Activated CD4-positive, alpha-beta T cell treated with anti-CD3 and anti-CD28 coated beads for 36 hours (primary cell): Measurements from ENCODE around the gene MOCOS. TPM values are rescaled to one million over a fixed set of nuclear protein-coding genes. Genes with fewer than 3 reads are reported as not detected.

ENCODE experiments used
- ATAC-seq: fragments of 200-7000 bp; cut with Tn5 transposase; one replicate; pipeline ENCODE4 v1.10.0; 2021; ENCODE audit warnings: mild to moderate bottlenecking, moderate library complexity
- CTCF ChIA-PET: fragments of 350-600 bp; sonication (Branson Sonifier 250); formaldehyde crosslinking; loops from one replicate; lab custom pipeline; 2021; ENCODE audit warnings: antibody characterized with exemption; lab: Charles Lee
- POLR2A ChIA-PET: fragments of 350-600 bp; sonication (Branson Sonifier 250); formaldehyde crosslinking; loops from one replicate; lab custom pipeline; 2021; ENCODE audit warnings: antibody characterized with exemption, inconsistent platforms; lab: Charles Lee
- DNase-seq: peaks from one replicate; pipeline ENCODE4 v3.0.0-alpha.2; 2020
- H3K27ac Mint-ChIP-seq: one replicate; pipeline ENCODE4 v1.8.0; 2021; ENCODE audit warnings: mixed read lengths
- H3K27me3 Mint-ChIP-seq: one replicate; pipeline ENCODE4 v1.8.0; 2021; ENCODE audit warnings: mixed read lengths
- H3K36me3 Mint-ChIP-seq: one replicate; pipeline ENCODE4 v1.8.0; 2021; ENCODE audit warnings: low read depth, mixed read lengths
- H3K4me1 Mint-ChIP-seq: one replicate; pipeline ENCODE4 v1.8.0; 2021; ENCODE audit warnings: mixed read lengths
- H3K4me3 Mint-ChIP-seq: one replicate; pipeline ENCODE4 v1.8.0; 2021; ENCODE audit warnings: mild to moderate bottlenecking, moderate library complexity, mixed read lengths
- H3K9me3 Mint-ChIP-seq: one replicate; pipeline ENCODE4 v1.8.0; 2021; ENCODE audit warnings: low read depth, mixed read lengths
- intact Hi-C, 2 experiments: fragments of 100-400 bp; cut with DNase I in 1 of 2; cut with micrococcal nuclease in 1 of 2; formaldehyde crosslinking; loops; one replicate each; pipeline versions ENCODE4 v1.14.2 to v1.15.1; 2022 to 2024; cut with DNase I, micrococcal nuclease
- total RNA-seq, 2 experiments: library from RNA; stranded (reverse); gene quantifications; one replicate each; pipeline ENCODE4 v1.2.3, GENCODE V29; 2021

Gene MOCOS
- total RNA-seq, 2 experiments from 2014 or later: 0.07 to 0.11 TPM

- H3K36me3 Mint-ChIP-seq: no peaks in the 10 kb centered on the region
- no peaks in the 10 kb centered on the region for H3K9me3 Mint-ChIP-seq
- ATAC-seq (no peak), DNase-seq (no peak)
- H3K4me3 Mint-ChIP-seq: no peak overlapping the region
- POLR2A ChIA-PET: no interaction called here
- H3K27ac Mint-ChIP-seq: no peak overlapping the region
- intact Hi-C loops: no loop called here
- H3K27me3 Mint-ChIP-seq: peaks cover 12% of the 10 kb centered on the region
- no peaks in the 10 kb centered on the region for H3K4me1 Mint-ChIP-seq
- CTCF ChIA-PET: interaction anchor here (2.3 kb wide), 1 partner anchor 10 kb away, joined by 6 read pairs; no protein-coding TSS in a partner anchor
Measured at GRCh38 chr18:36274083-36274715, 86.9 kb downstream of the MOCOS start.

GRCh38 chr18:36275561-36275960 is 88.3 kb downstream of the MOCOS start:
- Mint-ChIP-seq H3K9me3 (no peaks in the 10 kb centered on the region), H3K27me3 (peaks cover 12% of the 10 kb centered on the region), H3K36me3 (no peaks in the 10 kb centered on the region), H3K4me1 (no peaks in the 10 kb centered on the region), H3K4me3 (no peak overlapping the region), H3K27ac (no peak overlapping the region)
- DNase-seq (no peak), ATAC-seq (no peak)
- CTCF ChIA-PET: interaction anchor here (1.1 kb wide), 1 partner anchor 192 kb away, joined by 3 read pairs; no protein-coding TSS in a partner anchor
- intact Hi-C loops: no loop called here
- POLR2A ChIA-PET: no interaction called here

- Mint-ChIP-seq H3K27me3 (peaks cover 21% of the 10 kb centered on the region), H3K9me3 (no peaks in the 10 kb centered on the region), H3K4me3 (no peak overlapping the region), H3K27ac (no peak overlapping the region), H3K36me3 (no peaks in the 10 kb centered on the region), H3K4me1 (no peaks in the 10 kb centered on the region)
- ATAC-seq (no peak), DNase-seq (no peak)
- CTCF ChIA-PET: interaction anchor here (0.8 to 3.6 kb wide), 5 partner anchors 9 to 259 kb away, joined by 3 to 17 read pairs (median 4); no protein-coding TSS in a partner anchor
- intact Hi-C loops: no loop called here
- POLR2A ChIA-PET: no interaction called here
Measured at GRCh38 chr18:36279001-36279400, 91.7 kb downstream of the MOCOS start.

- ChIA-PET CTCF (interaction anchor here (0.5 to 4.0 kb wide), 8 partner anchors 10 to 1130 kb away, joined by 3 to 28 read pairs (median 3); no protein-coding TSS in a partner anchor), POLR2A (interaction anchor here (0.7 kb wide), 1 partner anchor 84 kb away, joined by 4 read pairs; no protein-coding TSS in a partner anchor)
- no peaks in the 10 kb centered on the region for H3K36me3 Mint-ChIP-seq
- no peak overlapping the region for H3K4me3 Mint-ChIP-seq
- H3K9me3 Mint-ChIP-seq: no peaks in the 10 kb centered on the region
- peaks cover 20% of the 10 kb centered on the region for H3K27me3 Mint-ChIP-seq
- DNase-seq: no peak
- peaks cover 2% of the 10 kb centered on the region for H3K4me1 Mint-ChIP-seq
- no peak overlapping the region for H3K27ac Mint-ChIP-seq
- ATAC-seq: no peak
- intact Hi-C loops: loop anchor here in 1 of 2 experiments (5.0 to 10.0 kb wide), 3 partner anchors 95 to 877 kb away; partner anchors contain the start of gene MOCOS
Measured at GRCh38 chr18:36281936-36282335, 94.6 kb downstream of the MOCOS start.

GRCh38 chr18:36283448-36283847 is 96.2 kb downstream of the MOCOS start:
- Mint-ChIP-seq H3K36me3 (no peaks in the 10 kb centered on the region), H3K4me3 (no peak overlapping the region), H3K4me1 (peaks cover 2% of the 10 kb centered on the region), H3K27me3 (peaks cover 17% of the 10 kb centered on the region), H3K9me3 (no peaks in the 10 kb centered on the region), H3K27ac (no peak overlapping the region)
- no peak for ATAC-seq
- DNase-seq: no peak
- CTCF ChIA-PET: interaction anchor here (0.6 to 5.1 kb wide), 13 partner anchors 9 to 527 kb away, joined by 3 to 33 read pairs (median 5); no protein-coding TSS in a partner anchor
- POLR2A ChIA-PET: no interaction called here
- intact Hi-C loops: loop anchor here in 1 of 2 experiments (5.0 to 10.0 kb wide), 3 partner anchors 96 to 879 kb away; partner anchors contain the start of gene MOCOS

GRCh38 chr18:36284268-36284667 is 97.0 kb downstream of the MOCOS start:
- intact Hi-C loops: loop anchor here (1.0 to 10.0 kb wide), 7 partner anchors 97 to 879 kb away; partner anchors contain the start of gene MOCOS (in 1 of the 2)
- CTCF ChIA-PET: interaction anchor here (0.5 to 5.1 kb wide), 26 partner anchors 9 to 877 kb away, joined by 3 to 33 read pairs (median 3); no protein-coding TSS in a partner anchor

GRCh38 chr18:36284671-36285295 is 97.5 kb downstream of the MOCOS start:
- Mint-ChIP-seq H3K27ac (no peak overlapping the region), H3K4me3 (no peak overlapping the region), H3K4me1 (peaks cover 2% of the 10 kb centered on the region), H3K36me3 (no peaks in the 10 kb centered on the region), H3K27me3 (peaks cover 18% of the 10 kb centered on the region), H3K9me3 (no peaks in the 10 kb centered on the region)
- intact Hi-C loops: loop anchor here (1.0 to 10.0 kb wide), 7 partner anchors 97 to 880 kb away; partner anchors contain the start of gene MOCOS (in 1 of the 2)
- POLR2A ChIA-PET: no interaction called here
- DNase-seq (peak; percentile 52), ATAC-seq (peak; percentile 44)
- CTCF ChIA-PET: interaction anchor here (0.5 to 5.1 kb wide), 27 partner anchors 8 to 877 kb away, joined by 3 to 33 read pairs (median 3); no protein-coding TSS in a partner anchor

More at GRCh38 chr18:36284268-36284667, 97.0 kb downstream of the MOCOS start:
- no peak overlapping the region for H3K27ac Mint-ChIP-seq
- H3K4me1 Mint-ChIP-seq: peaks cover 2% of the 10 kb centered on the region
- no peak overlapping the region for H3K4me3 Mint-ChIP-seq
- no peak for DNase-seq
- POLR2A ChIA-PET: interaction anchor here (0.6 kb wide), 1 partner anchor 1054 kb away, joined by 5 read pairs; no protein-coding TSS in a partner anchor
- H3K27me3 Mint-ChIP-seq: peaks cover 16% of the 10 kb centered on the region
- ATAC-seq: no peak
- H3K9me3 Mint-ChIP-seq: no peaks in the 10 kb centered on the region
- no peaks in the 10 kb centered on the region for H3K36me3 Mint-ChIP-seq

- no peak overlapping the region for H3K4me3 Mint-ChIP-seq
- no peak overlapping the region for H3K27ac Mint-ChIP-seq
- peaks cover 19% of the 10 kb centered on the region for H3K27me3 Mint-ChIP-seq
- no peaks in the 10 kb centered on the region for H3K36me3 Mint-ChIP-seq
- H3K4me1 Mint-ChIP-seq: peaks cover 2% of the 10 kb centered on the region
- H3K9me3 Mint-ChIP-seq: no peaks in the 10 kb centered on the region
- intact Hi-C loops: loop anchor here in 1 of 2 experiments (10.0 kb wide), 1 partner anchor 883 kb away; no protein-coding TSS in a partner anchor
- DNase-seq (no peak), ATAC-seq (no peak)
- POLR2A ChIA-PET: no interaction called here
- CTCF ChIA-PET: interaction anchor here (0.8 to 5.1 kb wide), 3 partner anchors 9 to 270 kb away, joined by 4 to 33 read pairs (median 4); no protein-coding TSS in a partner anchor
Measured at GRCh38 chr18:36287653-36288052, 100.4 kb downstream of the MOCOS start.

GRCh38 chr18:36288689-36289088 is 101.4 kb downstream of the MOCOS start:
- DNase-seq: no peak
- CTCF ChIA-PET: interaction anchor here (1.8 to 5.1 kb wide), 2 partner anchors 193 to 271 kb away, joined by 6 to 33 read pairs; no protein-coding TSS in a partner anchor
- POLR2A ChIA-PET: no interaction called here
- intact Hi-C loops: loop anchor here in 1 of 2 experiments (10.0 kb wide), 1 partner anchor 884 kb away; no protein-coding TSS in a partner anchor
- Mint-ChIP-seq H3K36me3 (no peaks in the 10 kb centered on the region), H3K4me1 (peaks cover 2% of the 10 kb centered on the region), H3K4me3 (no peak overlapping the region), H3K27me3 (peaks cover 19% of the 10 kb centered on the region), H3K9me3 (no peaks in the 10 kb centered on the region), H3K27ac (no peak overlapping the region)
- no peak for ATAC-seq

GRCh38 chr18:36294031-36294430 is 106.7 kb downstream of the MOCOS start:
- Mint-ChIP-seq H3K4me3 (no peak overlapping the region), H3K27me3 (peaks cover 16% of the 10 kb centered on the region), H3K36me3 (no peaks in the 10 kb centered on the region), H3K27ac (no peak overlapping the region), H3K9me3 (no peaks in the 10 kb centered on the region), H3K4me1 (no peaks in the 10 kb centered on the region)
- intact Hi-C loops: no loop called here
- ATAC-seq (no peak), DNase-seq (no peak)
- ChIA-PET CTCF (no interaction called here), POLR2A (no interaction called here)

- Mint-ChIP-seq H3K27ac (no peak overlapping the region), H3K9me3 (no peaks in the 10 kb centered on the region), H3K27me3 (peaks cover 21% of the 10 kb centered on the region), H3K36me3 (no peaks in the 10 kb centered on the region), H3K4me3 (no peak overlapping the region), H3K4me1 (no peaks in the 10 kb centered on the region)
- POLR2A ChIA-PET: no interaction called here
- intact Hi-C loops: loop anchor here in 1 of 2 experiments (5.0 kb wide), 1 partner anchor 277 kb away; no protein-coding TSS in a partner anchor
- CTCF ChIA-PET: interaction anchor here (0.6 kb wide), 1 partner anchor 452 kb away, joined by 3 read pairs; no protein-coding TSS in a partner anchor
- no peak for DNase-seq
- ATAC-seq: no peak
Measured at GRCh38 chr18:36295214-36295613, 107.9 kb downstream of the MOCOS start.
